DOHH2 (cell line): Measurements from ENCODE around the gene PHYKPL.

ENCODE experiments used
- H3F3A ChIP-seq: fragments of 200-600 bp; sonication (generic), shearing (Covaris generic); 2 replicates; pipeline ENCODE4 v1.6.0; 2016; ENCODE audit warnings: antibody characterized with exemption, mild to moderate bottlenecking; ENCODE audit not compliant: control insufficient read depth, insufficient read depth
- H3K27ac ChIP-seq: fragments of 200-600 bp; sonication (generic); 2 replicates; pipeline ENCODE4 v1.5.1; 2014; ENCODE audit warnings: low read depth, mild to moderate bottlenecking, low read length, moderate library complexity
- H3K27me3 ChIP-seq: fragments of 200-600 bp; sonication (generic); 2 replicates; pipeline ENCODE4 v1.6.1; 2014; ENCODE audit warnings: mild to moderate bottlenecking, low read length, mixed read lengths; ENCODE audit not compliant: control insufficient read depth
- H3K36me3 ChIP-seq: fragments of 200-600 bp; sonication (generic); 2 replicates; pipeline ENCODE4 v1.6.1; 2014; ENCODE audit warnings: mild to moderate bottlenecking, low read length, moderate library complexity, mixed read lengths; ENCODE audit not compliant: control insufficient read depth
- H3K4me1 ChIP-seq: fragments of 200-600 bp; sonication (generic); 2 replicates; pipeline ENCODE4 v1.6.1; 2014; ENCODE audit warnings: mild to moderate bottlenecking, low read length, mixed read lengths; ENCODE audit not compliant: control insufficient read depth
- H3K4me2 ChIP-seq: fragments of 200-600 bp; sonication (generic); 2 replicates; pipeline ENCODE4 v1.6.0; 2014; ENCODE audit warnings: mild to moderate bottlenecking, low read length, moderate library complexity
- H3K4me3 ChIP-seq: fragments of 200-600 bp; sonication (generic); 2 replicates; pipeline ENCODE4 v1.5.1; 2014; ENCODE audit warnings: mild to moderate bottlenecking, low read length, mixed read lengths
- H3K79me2 ChIP-seq: fragments of 200-600 bp; sonication (generic); 2 replicates; pipeline ENCODE4 v1.6.1; 2014; ENCODE audit warnings: mild to moderate bottlenecking, low read length, mixed read lengths; ENCODE audit not compliant: control insufficient read depth
- H3K9me2 ChIP-seq: fragments of 200-600 bp; sonication (generic); replicated peaks from 2 replicates; pipeline ENCODE4 v1.6.1; 2014; ENCODE audit warnings: mild to moderate bottlenecking, low read length, mixed read lengths; ENCODE audit not compliant: control insufficient read depth
- H3K9me3 ChIP-seq: fragments of 200-600 bp; sonication (generic); 2 replicates; pipeline ENCODE4 v1.6.1; 2014; ENCODE audit warnings: antibody characterized with exemption, low read length, mixed read lengths; ENCODE audit not compliant: control insufficient read depth, insufficient read depth
- H4K20me1 ChIP-seq: fragments of 200-600 bp; sonication (generic); 2 replicates; pipeline ENCODE4 v1.6.0; 2014; ENCODE audit warnings: low read depth, mild to moderate bottlenecking, antibody characterized with exemption, low read length, moderate library complexity; ENCODE audit not compliant: control insufficient read depth, insufficient read depth
- EZH2phosphoT487 ChIP-seq: fragments of 200-600 bp; sonication (generic); IDR thresholded peaks from 2 replicates; pipeline ENCODE4 v1.6.1; 2017; ENCODE audit warnings: borderline replicate concordance, mild to moderate bottlenecking, antibody characterized with exemption, low read length, moderate library complexity, mixed read lengths
- TF ChIP-seq, protein P1 (sequence below): fragments of 200-600 bp; sonication (generic); IDR thresholded peaks from one replicate; pipeline ENCODE4 v1.5.1; 2014; ENCODE audit warnings: antibody characterized with exemption, mild to moderate bottlenecking, low read depth, low read length; ENCODE audit not compliant: poor library complexity, severe bottlenecking

Gene PHYKPL

DNA sequence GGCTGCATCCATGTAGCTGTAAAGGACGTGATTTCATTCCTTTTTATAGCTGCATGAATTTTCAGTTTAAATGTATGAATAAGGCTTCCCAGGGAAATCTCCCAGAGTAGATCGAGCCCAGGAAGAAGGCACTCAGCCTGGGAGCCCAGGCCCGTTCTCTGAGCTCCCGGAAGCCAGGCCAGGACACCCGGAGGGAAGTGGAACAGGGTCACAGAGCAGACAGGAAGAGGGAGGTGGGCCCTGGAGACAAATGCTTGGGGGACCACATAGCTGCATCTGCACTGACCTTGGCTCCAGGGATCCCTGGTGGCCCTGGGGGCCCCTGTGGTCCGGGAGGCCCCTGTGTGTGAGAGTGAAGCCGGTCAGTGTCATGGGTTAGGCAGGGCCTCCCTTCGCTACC lies 19.7 kb upstream of the PHYKPL start:
- H3K27ac ChIP-seq, result peak overlapping the region; percentile 96
- peak overlapping the region; percentile 58 for H3K4me2 ChIP-seq
- TF ChIP-seq, protein P1, sequence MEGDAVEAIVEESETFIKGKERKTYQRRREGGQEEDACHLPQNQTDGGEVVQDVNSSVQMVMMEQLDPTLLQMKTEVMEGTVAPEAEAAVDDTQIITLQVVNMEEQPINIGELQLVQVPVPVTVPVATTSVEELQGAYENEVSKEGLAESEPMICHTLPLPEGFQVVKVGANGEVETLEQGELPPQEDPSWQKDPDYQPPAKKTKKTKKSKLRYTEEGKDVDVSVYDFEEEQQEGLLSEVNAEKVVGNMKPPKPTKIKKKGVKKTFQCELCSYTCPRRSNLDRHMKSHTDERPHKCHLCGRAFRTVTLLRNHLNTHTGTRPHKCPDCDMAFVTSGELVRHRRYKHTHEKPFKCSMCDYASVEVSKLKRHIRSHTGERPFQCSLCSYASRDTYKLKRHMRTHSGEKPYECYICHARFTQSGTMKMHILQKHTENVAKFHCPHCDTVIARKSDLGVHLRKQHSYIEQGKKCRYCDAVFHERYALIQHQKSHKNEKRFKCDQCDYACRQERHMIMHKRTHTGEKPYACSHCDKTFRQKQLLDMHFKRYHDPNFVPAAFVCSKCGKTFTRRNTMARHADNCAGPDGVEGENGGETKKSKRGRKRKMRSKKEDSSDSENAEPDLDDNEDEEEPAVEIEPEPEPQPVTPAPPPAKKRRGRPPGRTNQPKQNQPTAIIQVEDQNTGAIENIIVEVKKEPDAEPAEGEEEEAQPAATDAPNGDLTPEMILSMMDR, result no peak
- no peak for TF ChIP-seq EZH2phosphoT487

DNA sequence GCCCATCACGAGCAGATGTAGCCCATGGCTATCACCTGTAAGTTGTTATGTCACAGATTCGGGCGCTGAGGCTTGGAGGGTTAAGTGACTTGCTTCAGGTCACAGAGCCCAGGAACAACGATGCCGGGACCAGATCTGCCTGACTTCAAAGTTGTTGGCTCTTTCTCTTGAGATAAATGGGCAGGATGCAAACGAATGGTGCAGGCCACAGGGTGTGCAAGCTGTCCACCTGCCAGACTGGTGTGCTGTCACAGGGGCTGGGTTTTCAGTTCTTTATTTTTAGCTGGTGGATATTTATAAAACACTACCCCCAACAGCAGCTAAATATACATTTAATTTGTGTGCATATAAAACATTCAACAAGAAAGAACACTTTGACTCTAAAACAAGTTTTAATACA lies 17.7 kb upstream of the PHYKPL start:
- H4K20me1 ChIP-seq, result no peaks in the 10 kb centered on the region
- H3K4me3 ChIP-seq, result peak overlapping the region; percentile 62
- no peaks in the 10 kb centered on the region for H3K36me3 ChIP-seq
- TF ChIP-seq, protein P1, result no peak
- TF ChIP-seq EZH2phosphoT487, result no peak
- H3F3A ChIP-seq, result peaks cover 20% of the 10 kb centered on the region
- peak overlapping the region; percentile 96 for H3K27ac ChIP-seq
- H3K27me3 ChIP-seq, result no peaks in the 10 kb centered on the region
- no peaks in the 10 kb centered on the region for H3K9me2 ChIP-seq
- H3K4me2 ChIP-seq, result peak overlapping the region; percentile 83
- H3K79me2 ChIP-seq, result peaks cover 2% of the 10 kb centered on the region
- peaks cover 98% of the 10 kb centered on the region for H3K4me1 ChIP-seq
- H3K9me3 ChIP-seq, result no peaks in the 10 kb centered on the region

More for the DNA sequence above, 19.7 kb upstream of the PHYKPL start:
- Histone ChIP-seq H3K79me2 (peaks cover 21% of the 10 kb centered on the region), H3F3A (peaks cover 18% of the 10 kb centered on the region), H3K4me1 (peaks cover 100% of the 10 kb centered on the region), H3K9me2 (no peaks in the 10 kb centered on the region), H3K4me3 (peak overlapping the region; percentile 52), H4K20me1 (no peaks in the 10 kb centered on the region), H3K9me3 (no peaks in the 10 kb centered on the region), H3K27me3 (no peaks in the 10 kb centered on the region), H3K36me3 (no peaks in the 10 kb centered on the region)

DNA sequence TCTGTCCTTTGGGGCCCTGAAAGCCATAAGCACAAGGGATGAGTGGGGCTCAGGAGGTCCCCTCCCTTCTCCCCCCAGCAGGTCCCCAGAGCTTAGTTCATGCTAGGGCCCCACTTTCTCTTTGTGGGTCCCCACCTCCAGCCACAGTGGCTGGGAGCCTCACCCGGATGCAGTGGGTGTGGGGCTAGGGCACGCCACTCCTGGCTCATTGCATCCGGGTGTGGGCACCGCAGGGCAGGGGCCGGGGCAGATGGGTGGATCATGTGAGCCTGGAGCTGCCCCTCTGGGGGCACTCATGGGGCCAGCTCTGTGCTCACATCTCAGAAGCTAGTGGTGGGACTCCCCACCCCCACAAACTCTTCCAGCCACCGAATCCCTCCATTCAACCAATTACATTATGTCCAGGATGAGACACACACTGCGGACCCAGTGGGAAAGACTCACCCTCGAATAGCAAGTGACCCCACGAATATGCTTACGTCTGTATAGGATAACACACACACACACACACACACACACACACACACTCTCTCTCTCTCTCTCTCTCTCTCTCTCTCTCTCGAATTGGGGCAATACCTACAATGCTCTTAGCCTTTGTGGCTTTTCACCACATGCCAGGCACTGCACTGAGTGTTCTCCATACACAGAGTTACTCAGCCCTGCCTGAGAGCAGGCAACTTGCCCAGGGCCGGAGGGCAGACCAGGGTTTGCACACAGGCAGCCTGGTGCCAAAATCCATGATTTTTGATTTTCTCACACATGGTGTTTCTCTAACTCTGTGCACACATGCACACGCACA lies 16.8 kb upstream of the PHYKPL start:
- H3K79me2 ChIP-seq, result no peaks in the 10 kb centered on the region
- peak overlapping the region; percentile 83 for H3K4me2 ChIP-seq
- H3K4me3 ChIP-seq, result peak overlapping the region; percentile 62
- peak overlapping the region; percentile 96 for H3K27ac ChIP-seq
- peaks cover 90% of the 10 kb centered on the region for H3K4me1 ChIP-seq
- no peaks in the 10 kb centered on the region for H3K9me2 ChIP-seq
- H4K20me1 ChIP-seq, result no peaks in the 10 kb centered on the region
- no peaks in the 10 kb centered on the region for H3K9me3 ChIP-seq
- H3F3A ChIP-seq, result peaks cover 21% of the 10 kb centered on the region
- H3K27me3 ChIP-seq, result no peaks in the 10 kb centered on the region
- no peaks in the 10 kb centered on the region for H3K36me3 ChIP-seq
- no peak for TF ChIP-seq EZH2phosphoT487
- TF ChIP-seq, protein P1, result no peak
